ENCODE data around the gene TECPR1. TPM values are rescaled to one million over a fixed set of nuclear protein-coding genes. Genes with fewer than 3 reads are reported as not detected.

TECPR1 gene
- total RNA-seq, 1 experiment from 2014 or later, result 11.5 TPM

DNA sequence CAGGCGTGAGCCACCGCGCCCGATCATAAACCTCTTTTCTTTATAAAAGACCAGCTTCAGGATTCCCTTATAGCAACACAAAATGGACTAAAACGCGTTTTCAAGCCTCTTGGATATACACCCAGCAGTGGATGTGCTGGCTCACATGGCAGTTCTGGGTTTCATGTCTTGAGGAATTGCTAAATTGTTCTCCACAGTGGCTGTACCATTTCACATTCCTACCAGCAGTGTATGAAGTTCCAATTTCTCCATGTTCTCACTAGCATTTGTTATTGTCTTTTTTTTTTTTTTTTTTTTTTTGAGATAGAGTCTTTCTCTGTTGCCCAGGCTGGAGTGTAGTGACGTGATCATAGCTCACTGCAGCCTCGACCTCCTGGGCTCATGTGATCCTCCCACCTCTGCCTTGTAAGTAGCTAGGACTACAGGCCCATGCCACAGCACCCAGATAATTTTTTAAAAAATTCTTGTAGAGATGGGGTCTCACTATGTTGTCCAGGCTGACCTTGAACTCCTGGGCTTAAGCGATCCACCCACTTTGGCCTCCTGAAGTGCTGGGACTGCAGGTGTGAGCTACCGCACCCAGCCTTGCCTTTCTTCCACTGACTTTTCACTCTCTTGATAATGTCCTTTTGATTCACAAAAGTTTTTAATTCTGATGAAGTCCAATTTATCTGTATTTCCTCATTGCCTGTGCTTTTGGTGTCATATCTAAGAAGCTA is 17.4 kb downstream of the TECPR1 start:
- Histone ChIP-seq H2AFZ (ENCODE audit: low read length) (no peak overlapping the region), H3K4me1 (ENCODE audit: insufficient read depth, low read length) (no peaks in the 10 kb centered on the region), H3K9me3 (ENCODE audit: low read length) (no peaks in the 10 kb centered on the region), H3K4me3 (ENCODE audit: low read length) (no peak overlapping the region), H4K20me1 (ENCODE audit: low read length) (no peaks in the 10 kb centered on the region), H3K4me2 (ENCODE audit: low read length) (no peak overlapping the region), H3K79me2 (ENCODE audit: low read length) (no peaks in the 10 kb centered on the region), H3K27me3 (ENCODE audit: low read length) (no peaks in the 10 kb centered on the region), H3F3A (ENCODE audit: low read length, unreplicated experiment) (no peaks in the 10 kb centered on the region), H3K36me3 (ENCODE audit: low read depth, low read length) (no peaks in the 10 kb centered on the region), H3K9me2 (replicated peaks; ENCODE audit: low read length) (no peaks in the 10 kb centered on the region), H3K9ac (ENCODE audit: low read length) (no peak overlapping the region), H3K27ac (ENCODE audit: low read length) (no peak overlapping the region)
- intact Hi-C loops (cut with micrococcal nuclease), result no loop called here
- ChIA-PET CTCF (interaction anchor here (0.6 kb wide), 1 partner anchor 126 kb away, joined by 4 read pairs; no protein-coding TSS in a partner anchor), POLR2A (ENCODE audit: unreplicated experiment) (no interaction called here)
- DNase-seq (no peak), ATAC-seq (no peak)
- TF ChIP-seq, protein P1, sequence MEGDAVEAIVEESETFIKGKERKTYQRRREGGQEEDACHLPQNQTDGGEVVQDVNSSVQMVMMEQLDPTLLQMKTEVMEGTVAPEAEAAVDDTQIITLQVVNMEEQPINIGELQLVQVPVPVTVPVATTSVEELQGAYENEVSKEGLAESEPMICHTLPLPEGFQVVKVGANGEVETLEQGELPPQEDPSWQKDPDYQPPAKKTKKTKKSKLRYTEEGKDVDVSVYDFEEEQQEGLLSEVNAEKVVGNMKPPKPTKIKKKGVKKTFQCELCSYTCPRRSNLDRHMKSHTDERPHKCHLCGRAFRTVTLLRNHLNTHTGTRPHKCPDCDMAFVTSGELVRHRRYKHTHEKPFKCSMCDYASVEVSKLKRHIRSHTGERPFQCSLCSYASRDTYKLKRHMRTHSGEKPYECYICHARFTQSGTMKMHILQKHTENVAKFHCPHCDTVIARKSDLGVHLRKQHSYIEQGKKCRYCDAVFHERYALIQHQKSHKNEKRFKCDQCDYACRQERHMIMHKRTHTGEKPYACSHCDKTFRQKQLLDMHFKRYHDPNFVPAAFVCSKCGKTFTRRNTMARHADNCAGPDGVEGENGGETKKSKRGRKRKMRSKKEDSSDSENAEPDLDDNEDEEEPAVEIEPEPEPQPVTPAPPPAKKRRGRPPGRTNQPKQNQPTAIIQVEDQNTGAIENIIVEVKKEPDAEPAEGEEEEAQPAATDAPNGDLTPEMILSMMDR (conservative IDR thresholded peaks at IDR 0.05; ENCODE audit: low read depth, low read length), result no peak
- TF ChIP-seq EZH2phosphoT487 (IDR thresholded peaks at IDR 0.05; ENCODE audit: borderline replicate concordance, low read length) (no peak), EZH2 (IDR thresholded peaks at IDR 0.05; ENCODE audit: low read length, unreplicated experiment) (no peak)
- BruUV-seq (replicated peaks), result no TSS peak

- POLR2A ChIA-PET (ENCODE audit: unreplicated experiment), result no interaction called here
- DNase-seq (no peak), ATAC-seq (no peak)
- no peaks in the 10 kb centered on the region for H3K79me2 ChIP-seq (ENCODE audit: low read length)
- H3K4me1 ChIP-seq (ENCODE audit: insufficient read depth, low read length), result no peaks in the 10 kb centered on the region
- H3K4me2 ChIP-seq (ENCODE audit: low read length), result no peak overlapping the region
- H3K27ac ChIP-seq (ENCODE audit: low read length), result no peak overlapping the region
- no peaks in the 10 kb centered on the region for H3K9me3 ChIP-seq (ENCODE audit: low read length)
- H2AFZ ChIP-seq (ENCODE audit: low read length), result no peak overlapping the region
- no peaks in the 10 kb centered on the region for H3K27me3 ChIP-seq (ENCODE audit: low read length)
- no peaks in the 10 kb centered on the region for H3K36me3 ChIP-seq (ENCODE audit: low read depth, low read length)
- intact Hi-C loops (cut with micrococcal nuclease), result no loop called here
- H4K20me1 ChIP-seq (ENCODE audit: low read length), result no peaks in the 10 kb centered on the region
- TF ChIP-seq EZH2phosphoT487 (IDR thresholded peaks at IDR 0.05; ENCODE audit: borderline replicate concordance, low read length), result no peak
- TF ChIP-seq, protein P1 (conservative IDR thresholded peaks at IDR 0.05; ENCODE audit: low read depth, low read length), result no peak
- TF ChIP-seq EZH2 (IDR thresholded peaks at IDR 0.05; ENCODE audit: low read length, unreplicated experiment), result no peak
- no peak overlapping the region for H3K9ac ChIP-seq (ENCODE audit: low read length)
- H3F3A ChIP-seq (ENCODE audit: low read length, unreplicated experiment), result no peaks in the 10 kb centered on the region
- H3K4me3 ChIP-seq (ENCODE audit: low read length), result no peak overlapping the region
- no TSS peak for BruUV-seq (replicated peaks)
- no peaks in the 10 kb centered on the region for H3K9me2 ChIP-seq (replicated peaks; ENCODE audit: low read length)
- CTCF ChIA-PET, result no interaction called here
Observed at GRCh38 chr7:98233219-98234070, 18.6 kb downstream of the TECPR1 start.

GRCh38 chr7:98232799-98233198 is 19.2 kb downstream of the TECPR1 start:
- no peaks in the 10 kb centered on the region for H3F3A ChIP-seq (ENCODE audit: low read length, unreplicated experiment)
- DNase-seq (no peak), ATAC-seq (no peak)
- no peaks in the 10 kb centered on the region for H3K9me3 ChIP-seq (ENCODE audit: low read length)
- TF ChIP-seq, protein P1 (conservative IDR thresholded peaks at IDR 0.05; ENCODE audit: low read depth, low read length), result no peak
- TF ChIP-seq EZH2phosphoT487 (IDR thresholded peaks at IDR 0.05; ENCODE audit: borderline replicate concordance, low read length), result no peak
- ChIA-PET POLR2A (ENCODE audit: unreplicated experiment) (no interaction called here), CTCF (no interaction called here)
- intact Hi-C loops (cut with micrococcal nuclease), result no loop called here
- no peaks in the 10 kb centered on the region for H3K36me3 ChIP-seq (ENCODE audit: low read depth, low read length)
- no peak overlapping the region for H2AFZ ChIP-seq (ENCODE audit: low read length)
- no TSS peak for BruUV-seq (replicated peaks)
- no peaks in the 10 kb centered on the region for H3K79me2 ChIP-seq (ENCODE audit: low read length)
- H4K20me1 ChIP-seq (ENCODE audit: low read length), result no peaks in the 10 kb centered on the region
- no peaks in the 10 kb centered on the region for H3K27me3 ChIP-seq (ENCODE audit: low read length)
- H3K9me2 ChIP-seq (replicated peaks; ENCODE audit: low read length), result no peaks in the 10 kb centered on the region
- no peaks in the 10 kb centered on the region for H3K4me1 ChIP-seq (ENCODE audit: insufficient read depth, low read length)
- no peak overlapping the region for H3K4me3 ChIP-seq (ENCODE audit: low read length)
- no peak overlapping the region for H3K4me2 ChIP-seq (ENCODE audit: low read length)
- no peak overlapping the region for H3K27ac ChIP-seq (ENCODE audit: low read length)
- no peak overlapping the region for H3K9ac ChIP-seq (ENCODE audit: low read length)

Data from PC-3 (cell line).